HFF-Myc (cell line): ENCODE data around the gene CEP170.

Experiments used
- DNase-seq: peaks from one replicate; pipeline ENCODE4 v3.0.0-alpha.2; 2011; ENCODE audit warnings: low read depth; ENCODE audit errors: extremely low read depth
- H3K4me3 ChIP-seq: replicated peaks from 2 replicates; pipeline ENCODE4 v1.5.1; 2011; ENCODE audit warnings: low read depth, mild to moderate bottlenecking, control low read depth, low read length
- TF ChIP-seq, protein P1 (sequence below): IDR thresholded peaks from 2 replicates; pipeline ENCODE4 v1.5.1; 2012; ENCODE audit warnings: mild to moderate bottlenecking, low read depth, low read length, control low read depth; ENCODE audit errors: missing control alignments

Gene CEP170

DNA sequence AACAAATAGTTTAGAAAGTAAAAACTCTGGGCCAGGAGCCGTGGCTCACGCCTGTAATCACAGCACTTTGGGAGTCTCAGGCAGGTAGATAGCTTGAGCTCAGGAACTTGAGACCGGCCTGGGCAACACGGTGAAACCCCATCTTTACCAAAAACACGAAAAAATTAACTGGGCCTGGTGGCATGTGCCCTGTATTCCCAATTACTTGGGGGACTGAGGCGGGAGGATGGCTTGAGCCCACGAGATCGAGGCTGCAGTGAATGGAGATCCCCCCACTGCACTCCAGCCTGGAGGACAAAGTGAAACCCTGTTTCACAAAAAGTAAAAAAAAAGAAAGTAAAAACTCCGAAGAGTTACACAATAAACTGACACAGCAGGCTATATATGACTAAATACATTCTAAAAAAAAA, 10.6 kb downstream of the CEP170 start:
- no peak for DNase-seq
- TF ChIP-seq, protein P1, sequence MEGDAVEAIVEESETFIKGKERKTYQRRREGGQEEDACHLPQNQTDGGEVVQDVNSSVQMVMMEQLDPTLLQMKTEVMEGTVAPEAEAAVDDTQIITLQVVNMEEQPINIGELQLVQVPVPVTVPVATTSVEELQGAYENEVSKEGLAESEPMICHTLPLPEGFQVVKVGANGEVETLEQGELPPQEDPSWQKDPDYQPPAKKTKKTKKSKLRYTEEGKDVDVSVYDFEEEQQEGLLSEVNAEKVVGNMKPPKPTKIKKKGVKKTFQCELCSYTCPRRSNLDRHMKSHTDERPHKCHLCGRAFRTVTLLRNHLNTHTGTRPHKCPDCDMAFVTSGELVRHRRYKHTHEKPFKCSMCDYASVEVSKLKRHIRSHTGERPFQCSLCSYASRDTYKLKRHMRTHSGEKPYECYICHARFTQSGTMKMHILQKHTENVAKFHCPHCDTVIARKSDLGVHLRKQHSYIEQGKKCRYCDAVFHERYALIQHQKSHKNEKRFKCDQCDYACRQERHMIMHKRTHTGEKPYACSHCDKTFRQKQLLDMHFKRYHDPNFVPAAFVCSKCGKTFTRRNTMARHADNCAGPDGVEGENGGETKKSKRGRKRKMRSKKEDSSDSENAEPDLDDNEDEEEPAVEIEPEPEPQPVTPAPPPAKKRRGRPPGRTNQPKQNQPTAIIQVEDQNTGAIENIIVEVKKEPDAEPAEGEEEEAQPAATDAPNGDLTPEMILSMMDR = no peak
- no peak overlapping the region for H3K4me3 ChIP-seq

DNA sequence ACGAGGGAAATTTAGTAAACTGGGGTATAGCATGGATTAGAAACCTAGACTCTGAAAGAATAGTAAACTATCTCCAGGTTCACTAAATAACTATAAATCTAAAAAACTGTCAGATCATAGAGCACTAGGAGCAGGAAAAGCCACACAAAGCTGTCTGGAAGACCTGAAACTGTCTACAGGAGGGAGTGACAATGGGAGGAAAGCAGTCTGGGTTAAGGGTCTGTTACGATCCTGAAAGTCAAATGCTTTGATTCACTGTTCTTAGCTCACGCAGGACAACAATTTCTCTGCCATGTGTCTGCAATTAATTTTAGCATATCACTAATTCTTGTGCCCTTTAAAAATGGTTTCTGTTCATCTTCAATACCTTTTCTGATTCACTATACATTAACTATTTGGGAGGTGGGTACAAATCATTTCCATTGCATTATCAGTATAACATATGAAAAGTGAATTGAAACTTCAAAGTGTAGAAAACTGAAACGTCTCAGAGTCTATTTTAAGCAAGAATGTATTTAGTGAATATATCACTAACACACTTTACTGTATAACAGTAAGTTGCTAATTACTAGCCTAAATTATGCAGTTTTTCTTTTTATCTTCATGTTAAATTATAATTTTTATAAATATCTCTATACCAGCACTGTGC, 18.4 kb downstream of the CEP170 start:
- TF ChIP-seq, protein P1 = no peak
- no peak for DNase-seq
- H3K4me3 ChIP-seq = no peak overlapping the region

DNA sequence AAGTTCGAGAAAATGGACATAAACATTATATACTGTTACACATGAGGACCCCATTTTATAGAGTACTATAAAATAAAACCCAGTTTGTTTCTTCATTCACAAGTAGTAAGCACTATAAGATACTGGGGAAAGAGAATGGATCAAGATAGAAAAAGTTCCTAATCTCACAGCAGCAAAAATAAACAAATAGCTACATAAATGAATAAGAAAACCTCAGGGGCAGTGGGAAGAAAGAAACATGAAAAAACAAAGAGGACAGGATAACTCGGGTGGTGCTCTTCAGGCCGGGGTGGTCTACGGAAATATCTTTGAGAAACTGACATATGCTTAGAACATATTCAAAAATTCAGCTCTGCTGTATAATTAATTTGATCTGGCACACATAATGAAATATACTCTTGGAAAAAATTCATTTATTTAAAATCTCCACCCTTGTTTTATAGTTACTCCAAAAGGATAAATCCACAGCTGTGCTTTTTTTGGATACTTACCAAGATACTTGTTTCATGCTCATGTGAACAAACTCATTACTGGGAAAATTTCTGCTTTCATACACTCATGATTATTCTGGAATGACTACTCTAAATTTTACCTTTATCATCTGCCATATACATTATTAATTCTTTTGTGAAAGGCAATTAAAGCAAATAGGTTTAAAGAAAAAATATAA, 20.0 kb downstream of the CEP170 start:
- TF ChIP-seq, protein P1 = no peak
- no peak overlapping the region for H3K4me3 ChIP-seq
- no peak for DNase-seq

DNA sequence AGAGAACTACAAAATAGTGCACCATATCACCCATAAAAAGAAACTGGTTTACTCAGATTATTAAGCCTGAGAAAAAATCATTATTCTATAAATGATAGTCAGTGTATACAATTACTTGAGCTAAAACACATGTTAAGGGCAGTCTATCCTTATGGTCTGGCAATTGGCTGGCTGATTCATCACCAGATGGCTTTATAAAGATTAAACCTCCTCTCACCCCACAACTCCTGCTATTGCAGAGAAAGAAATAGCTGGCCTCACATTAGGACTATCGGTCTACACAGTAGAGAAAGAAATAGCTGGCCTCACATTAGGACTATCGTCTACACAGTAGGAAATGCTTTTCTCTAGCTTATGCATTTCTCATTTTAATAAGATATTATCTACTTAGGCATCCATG, 21.2 kb downstream of the CEP170 start:
- peak; percentile 70 for DNase-seq

DNA sequence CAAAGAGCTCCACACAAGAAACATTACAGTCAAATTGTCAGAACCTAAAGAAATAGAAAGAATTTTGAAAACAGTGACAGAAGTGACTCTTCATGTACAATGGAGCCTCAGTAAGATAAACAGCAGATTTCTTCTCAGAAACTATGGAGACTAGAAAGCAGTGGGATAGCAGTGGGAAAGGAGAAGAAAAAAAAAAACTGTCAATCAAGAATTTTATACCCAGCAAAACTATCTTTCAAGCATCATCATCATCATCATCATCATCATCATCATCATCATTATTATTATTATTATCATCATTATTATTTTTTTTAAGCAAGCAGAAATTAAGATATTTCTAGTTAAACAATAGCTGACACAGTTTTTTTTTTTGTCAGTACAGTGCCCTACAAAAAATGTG, 24.2 kb downstream of the CEP170 start:
- no peak overlapping the region for H3K4me3 ChIP-seq
- TF ChIP-seq, protein P1 = no peak
- DNase-seq = no peak

More for the DNA sequence above, 21.2 kb downstream of the CEP170 start:
- H3K4me3 ChIP-seq = no peak overlapping the region
- TF ChIP-seq, protein P1 = no peak

DNA sequence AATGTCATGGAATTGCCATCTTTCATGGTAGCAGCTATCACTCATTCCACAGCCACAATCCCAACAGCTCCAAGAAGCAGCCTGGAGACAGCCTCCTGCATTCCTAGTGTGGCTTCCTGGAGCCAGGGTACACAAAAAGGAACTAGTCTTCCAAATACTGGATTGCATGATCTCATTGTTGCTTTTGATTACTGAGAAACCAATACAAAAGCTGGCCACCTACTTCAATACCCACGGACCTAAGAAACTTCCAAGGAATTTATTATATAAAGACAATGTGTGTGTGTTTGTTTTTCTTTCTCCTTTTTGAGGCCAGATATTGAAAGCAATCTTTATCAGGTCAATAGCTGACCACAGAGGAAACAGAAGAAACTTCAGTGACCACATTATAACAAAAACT, 25.6 kb downstream of the CEP170 start:
- H3K4me3 ChIP-seq = no peak overlapping the region
- TF ChIP-seq, protein P1 = no peak
- DNase-seq = no peak
